Glomerular visceral epithelial cell (primary cell): ENCODE results near the gene ZNF599.
"Not testable (repeated sequence)": the region's sequence is repeated elsewhere in the genome, so short reads cannot be mapped to it uniquely, and the experiment has no call there.

Experiments used
- DNase-seq: peaks from one replicate; pipeline ENCODE4 v3.0.0-alpha.2; 2016; ENCODE audit errors: extremely low spot score

The ZNF599 gene

GRCh38 chr19:34772697-34773554 is at the start of gene ZNF599:
Gene ZNF599, minus strand, starts transcription at chr19:34773215. Its CDS starts 374 bp downstream, at chr19:34772841.
- DNase-seq = peak; percentile 87

GRCh38 chr19:34818270-34818669 is 45.3 kb upstream of the ZNF599 start:
- no peak for DNase-seq

- DNase-seq = no peak
These were observed 43.7 kb upstream of the ZNF599 start for GRCh38 chr19:34816708-34817107.

- peak; percentile 22 for DNase-seq
These were observed 35.6 kb upstream of the ZNF599 start for GRCh38 chr19:34808566-34808965.

GRCh38 chr19:34806976-34807860 is 34.2 kb upstream of the ZNF599 start:
- no peak for DNase-seq

- DNase-seq = no peak
These were observed 31.1 kb upstream of the ZNF599 start for GRCh38 chr19:34804115-34804514.

- DNase-seq = not testable (repeated sequence)
These were observed 23.9 kb upstream of the ZNF599 start for GRCh38 chr19:34796953-34797352.

- DNase-seq = no peak
These were observed 21.3 kb upstream of the ZNF599 start for GRCh38 chr19:34794066-34794960.

GRCh38 chr19:34793565-34793964 is 20.6 kb upstream of the ZNF599 start:
- DNase-seq = no peak

GRCh38 chr19:34788074-34788473 is 15.1 kb upstream of the ZNF599 start:
- DNase-seq = no peak

GRCh38 chr19:34787059-34787824 is 14.2 kb upstream of the ZNF599 start:
- no peak for DNase-seq

- DNase-seq = no peak
These were observed 13.2 kb upstream of the ZNF599 start for GRCh38 chr19:34786236-34786635.

GRCh38 chr19:34779652-34780051 is 6.6 kb upstream of the ZNF599 start:
- no peak for DNase-seq

GRCh38 chr19:34778342-34778741 is 5.3 kb upstream of the ZNF599 start:
- no peak for DNase-seq

- no peak for DNase-seq
These were observed 1.8 kb upstream of the ZNF599 start for GRCh38 chr19:34774857-34775256.

GRCh38 chr19:34773555-34773864 is 495 bp upstream of the ZNF599 start:
- no peak for DNase-seq

GRCh38 chr19:34767951-34768350 is 5.1 kb downstream of the ZNF599 start:
- no peak for DNase-seq

- no peak for DNase-seq
These were observed 6.6 kb downstream of the ZNF599 start for GRCh38 chr19:34766386-34766785.

- DNase-seq = no peak
These were observed 13.6 kb downstream of the ZNF599 start for GRCh38 chr19:34759218-34759917.

GRCh38 chr19:34757441-34757840 is 15.6 kb downstream of the ZNF599 start:
- no peak for DNase-seq
